Body of pancreas (tissue), 4 donors: ENCODE results near the gene TTLL5. TPM values are rescaled to one million over a fixed set of nuclear protein-coding genes. Genes with fewer than 3 reads are reported as not detected.

ENCODE experiments used
- ATAC-seq: fragments of 150-250 bp; one replicate; pipeline ENCODE4 v1.9.1; 2016
- DNase-seq, 4 donors: peaks; one replicate each; pipeline ENCODE4 v3.0.0-alpha.2; 2019
- H3K27ac ChIP-seq, 4 donors: fragments of 200-600 bp; sonication (generic); 1 replicate in 3 of 4; 2 replicates in 1 of 4; pipeline versions ENCODE4 v1.5.1 to v1.6.1; 2016 to 2019; ENCODE audit warnings: mild to moderate bottlenecking in 1 of 4, mixed read lengths in 1 of 4, moderate library complexity in 1 of 4
- H3K27me3 ChIP-seq, 2 donors: fragments of 200-600 bp; sonication (generic); one replicate each; pipeline ENCODE4 v1.6.0; 2016; ENCODE audit warnings: mild to moderate bottlenecking in 1 of 2
- H3K36me3 ChIP-seq, 2 donors: fragments of 200-600 bp; sonication (generic); replicated peaks in 1 of 2; 2 replicates each; pipeline ENCODE4 v1.5.1; 2016; ENCODE audit warnings: low read depth in 2 of 2; ENCODE audit not compliant: insufficient read depth in 1 of 2
- H3K4me1 ChIP-seq: fragments of 200-600 bp; sonication (generic); one replicate; pipeline ENCODE4 v1.6.0; 2016
- H3K4me3 ChIP-seq, 2 donors: fragments of 200-600 bp; sonication (generic); 1 replicate in 1 of 2; 2 replicates in 1 of 2; pipeline ENCODE4 v1.5.1; 2016 to 2019
- H3K9me3 ChIP-seq, 3 donors: fragments of 200-600 bp; sonication (generic); 1 replicate in 2 of 3; 2 replicates in 1 of 3; pipeline ENCODE4 v1.5.1; 2016
- CTCF ChIP-seq, 7 experiments: fragments of 450-650 bp in 4 of 7; fragments of 200-600 bp in 3 of 7; sonication (generic) in 3 of 7; IDR thresholded peaks; one replicate each; pipeline ENCODE4 v1.5.1; 2016 to 2019; ENCODE audit warnings: antibody characterized with exemption in 7 of 7
- POLR2A ChIP-seq, 3 donors: fragments of 450-650 bp; IDR thresholded peaks; one replicate each; pipeline ENCODE4 v1.6.1; 2016; ENCODE audit warnings: antibody characterized with exemption in 3 of 3, mild to moderate bottlenecking in 2 of 3
- WGBS, 2 donors: methylation state at CpG; one replicate each; pipeline ENCODE4 v1.1.5; 2017; 5-methylcytosine and 5-hydroxymethylcytosine counted together
- intact Hi-C: fragments of 100-400 bp; cut with DNase I; formaldehyde crosslinking; loops from one replicate; pipeline ENCODE4 v1.15.1; 2023
- total RNA-seq, 2 donors: library from RNA; depleted of rRNA; stranded (reverse); fragments of >200 nt; gene quantifications; one replicate each; pipeline ENCODE4 v1.1.0, GENCODE V29; 2016

TTLL5 gene
- total RNA-seq, 2 donors from 2014 or later: 21.0 to 21.8 TPM

GRCh38 chr14:75984674-75985073, 323.6 kb downstream of the TTLL5 start:
- TF ChIP-seq CTCF (IDR thresholded peaks at IDR 0.05): no peak
- TF ChIP-seq POLR2A (IDR thresholded peaks at IDR 0.05): no peak
- DNase-seq (peak in 2 of 4 donors; percentile 12 to 19), ATAC-seq (no peak)
- Histone ChIP-seq H3K36me3 (peaks cover 0 to under 1% of the 10 kb centered on the region in 2 donors), H3K4me3 (no peak overlapping the region), H3K9me3 (no peaks in the 10 kb centered on the region), H3K27me3 (no peaks in the 10 kb centered on the region), H3K27ac (peak overlapping the region in 3 of 4 donors; percentile 60 to 99 (median 99)), H3K4me1 (peaks cover 55% of the 10 kb centered on the region)
- WGBS, 2 donors: 13 to 35% methylated on average over 2 of the region's 2 CpGs
- intact Hi-C loops: no loop called here

GRCh38 chr14:75985618-75986438, 324.8 kb downstream of the TTLL5 start, which contains the start of gene IFT43:
Gene IFT43, plus strand, starts transcription at chr14:75985763. Its CDS starts 24 bp downstream, at chr14:75985787.
- WGBS, 2 donors: 0 to 1% methylated on average over 30 to 52 of the region's 52 CpGs
- no peaks in the 10 kb centered on the region for H3K9me3 ChIP-seq
- intact Hi-C loops: no loop called here
- H3K36me3 ChIP-seq: peaks cover 0 to 5% of the 10 kb centered on the region in 2 donors
- H3K4me1 ChIP-seq: peaks cover 44% of the 10 kb centered on the region
- H3K27ac ChIP-seq: peak within 1 kb of the TSS; percentile 47 to 99 (median 80)
- ATAC-seq (peak; percentile 52), DNase-seq (peak; percentile 88 to 92 (median 91))
- no peaks in the 10 kb centered on the region for H3K27me3 ChIP-seq
- peak within 1 kb of the TSS; percentile 85 to 86 for H3K4me3 ChIP-seq
- TF ChIP-seq CTCF (IDR thresholded peaks at IDR 0.05): no peak
- peak; percentile 17 to 64 (median 49) for TF ChIP-seq POLR2A (IDR thresholded peaks at IDR 0.05)

GRCh38 chr14:75986439-75986765, 325.4 kb downstream of the TTLL5 start:
- DNase-seq: no peak
- no peaks in the 10 kb centered on the region for H3K9me3 ChIP-seq
- 5 to 7% methylated on average over 6 of the region's 6 CpGs for WGBS, 2 donors

GRCh38 chr14:75987201-75987970, 326.3 kb downstream of the TTLL5 start:
- intact Hi-C loops: no loop called here
- Histone ChIP-seq H3K27ac (no peak overlapping the region), H3K27me3 (no peaks in the 10 kb centered on the region), H3K36me3 (peaks cover 0 to 5% of the 10 kb centered on the region in 2 donors), H3K4me1 (peaks cover 37% of the 10 kb centered on the region), H3K4me3 (no peak overlapping the region), H3K9me3 (no peaks in the 10 kb centered on the region)
- DNase-seq (no peak), ATAC-seq (no peak)
- TF ChIP-seq CTCF (IDR thresholded peaks at IDR 0.05) (no peak), POLR2A (IDR thresholded peaks at IDR 0.05) (no peak)
- 77 to 84% methylated on average over 3 of the region's 3 CpGs for WGBS, 2 donors

More at GRCh38 chr14:75986439-75986765, 325.4 kb downstream of the TTLL5 start:
- ATAC-seq: no peak
- TF ChIP-seq CTCF (IDR thresholded peaks at IDR 0.05) (no peak), POLR2A (IDR thresholded peaks at IDR 0.05) (no peak)
- peak overlapping the region in 3 of 4 donors; percentile 60 to 99 (median 99) for H3K27ac ChIP-seq
- no peaks in the 10 kb centered on the region for H3K27me3 ChIP-seq
- H3K4me1 ChIP-seq: peaks cover 38% of the 10 kb centered on the region
- H3K4me3 ChIP-seq: peak overlapping the region; percentile 85 to 86
- H3K36me3 ChIP-seq: peaks cover 0 to 5% of the 10 kb centered on the region in 2 donors
- intact Hi-C loops: no loop called here
